ENCODE measurements around the gene CDC25C. TPM values are rescaled to one million over a fixed set of nuclear protein-coding genes. Genes with fewer than 3 reads are reported as not detected.

CDC25C gene
- total and polyA plus RNA-seq, 2 of the 4 experiments (the other 2 are of a cell fraction), result 7.3 to 8.2 TPM

GRCh38 chr5:138369261-138369660 lies 37.7 kb upstream of the CDC25C start:
- H4K8ac ChIP-seq (ENCODE audit: low read depth in 2 of 2, low read length in 2 of 2), result no peak overlapping the region
- H3K79me1 ChIP-seq (ENCODE audit: low read depth in 1 of 2, low read length in 2 of 2), result peaks cover 43 to 60% of the 10 kb centered on the region in 2 experiments
- no peak overlapping the region for H3K9ac ChIP-seq (ENCODE audit: low read depth, low read length)
- no peaks in the 10 kb centered on the region for H3K9me3 ChIP-seq (ENCODE audit: control insufficient read depth, insufficient read depth, low read length)
- H2BK20ac ChIP-seq (ENCODE audit: low read depth, low read length), result no peak overlapping the region
- no peak overlapping the region for H3K4me2 ChIP-seq (ENCODE audit: low read depth, low read length)
- H3K4me1 ChIP-seq (ENCODE audit: control insufficient read depth, insufficient read depth, low read length), result peaks cover 4% of the 10 kb centered on the region; the same call in 1 of the 2 replicates
- peaks cover 34% of the 10 kb centered on the region for H4K20me1 ChIP-seq (ENCODE audit: insufficient read depth, low read length)
- CTCF ChIA-PET, result interaction anchor here (2.5 kb wide), 1 partner anchor 18 kb away, joined by 9 read pairs; no protein-coding TSS in a partner anchor
- H3K14ac ChIP-seq (replicated peaks; ENCODE audit: low read depth, low read length), result no peak overlapping the region
- no peak overlapping the region for H3K18ac ChIP-seq (ENCODE audit: low read depth, low read length)
- intact Hi-C loops (cut with micrococcal nuclease), result loop anchor here (5.0 kb wide), 1 partner anchor 33 kb away; no protein-coding TSS in a partner anchor
- H2BK5ac ChIP-seq (ENCODE audit: low read depth, low read length, poor library complexity, severe bottlenecking), result no peak overlapping the region
- peak overlapping the region; percentile 17; the same call in 1 of the 2 replicates for H3K23ac ChIP-seq (ENCODE audit: low read depth, low read length)
- no peak overlapping the region for H3K4me3 ChIP-seq (ENCODE audit: insufficient read depth, low read depth, low read length)
- no peak overlapping the region for H2BK15ac ChIP-seq (ENCODE audit: low read depth, low read length)
- H4K91ac ChIP-seq (ENCODE audit: insufficient read depth, low read depth, low read length), result no peak overlapping the region
- no peak overlapping the region for H2BK120ac ChIP-seq (ENCODE audit: low read depth, low read length)
- POLR2A ChIA-PET (ENCODE audit: unreplicated experiment), result no interaction called here
- dilution Hi-C loops (cut with HindIII; ENCODE audit: low sequenced_read_pairs, unreplicated experiment), result no loop called here
- H3K56ac ChIP-seq (ENCODE audit: extremely low read depth, insufficient read depth, low read length), result no peak overlapping the region
- H4K5ac ChIP-seq (ENCODE audit: low read depth, low read length), result no peak overlapping the region
- no peak overlapping the region for H2AK9ac ChIP-seq (replicated peaks; ENCODE audit: low read depth, low read length, poor library complexity)
- no peak overlapping the region for H2AFZ ChIP-seq (replicated peaks; ENCODE audit: low read length, poor library complexity)
- in situ Hi-C loops (cut with MboI; ENCODE audit: low sequenced_read_pairs), result no loop called here
- no peak for DNase-seq
- no peak for ATAC-seq (ENCODE audit: low read depth)
- TF ChIP-seq ELK1 (IDR thresholded peaks at IDR 0.05; ENCODE audit: borderline replicate concordance, low read depth, low read length) (no peak), CTCF (conservative IDR thresholded peaks at IDR 0.05; ENCODE audit: low read depth, low read length) (no peak), MAFK (IDR thresholded peaks at IDR 0.05; ENCODE audit: low read depth, low read length) (no peak), RAD21 (IDR thresholded peaks at IDR 0.05; ENCODE audit: low read length) (no peak), USF2 (IDR thresholded peaks at IDR 0.05; ENCODE audit: low read depth, low read length) (no peak), RCOR1 (IDR thresholded peaks at IDR 0.05; ENCODE audit: insufficient replicate concordance, low read length) (no peak), CHD1 (IDR thresholded peaks at IDR 0.05; ENCODE audit: low read depth, low read length) (no peak), SMC3 (IDR thresholded peaks at IDR 0.05; ENCODE audit: low read depth, low read length) (no peak), BHLHE40 (IDR thresholded peaks at IDR 0.05; ENCODE audit: low read depth, low read length) (no peak), POLR2A (IDR thresholded peaks at IDR 0.05; ENCODE audit: low read depth, low read length) (no peak), RFX5 (IDR thresholded peaks at IDR 0.05; ENCODE audit: low read depth, low read length) (no peak)
- WGBS, 2 experiments (ENCODE audit: extremely low coverage in 2 of 2, insufficient read length in 1 of 2), result 93% methylated on average over 4 of the region's 5 CpGs; no CpG with 5 or more reads in 1 of the 2 experiments
- H3K4ac ChIP-seq (ENCODE audit: low read depth, low read length), result no peak overlapping the region
- H2AK5ac ChIP-seq (ENCODE audit: low read depth, low read length), result no peak overlapping the region
- no peaks in the 10 kb centered on the region for H3K27me3 ChIP-seq (ENCODE audit: control insufficient read depth, insufficient read depth, low read length)
- BruUV-seq (replicated peaks), result no TSS peak
- H3K36me3 ChIP-seq (ENCODE audit: control insufficient read depth, insufficient read depth, low read length), result peaks cover 12% of the 10 kb centered on the region
- peaks cover 7% of the 10 kb centered on the region; the same call in 1 of the 2 replicates for H3K9me1 ChIP-seq (ENCODE audit: insufficient read depth, low read length)
- no peak overlapping the region for H3K27ac ChIP-seq (ENCODE audit: insufficient read depth, low read length)

All from IMR-90 (cell line).